Measurements from ENCODE around the gene ZC3H12D. TPM values are rescaled to one million over a fixed set of nuclear protein-coding genes. Genes with fewer than 3 reads are reported as not detected.

ZC3H12D gene
- total and polyA plus RNA-seq, 2 of the 8 experiments (the other 6 are each of a cell fraction or from before 2014, with no cell fraction given): 0.05 to 0.07 TPM

DNA sequence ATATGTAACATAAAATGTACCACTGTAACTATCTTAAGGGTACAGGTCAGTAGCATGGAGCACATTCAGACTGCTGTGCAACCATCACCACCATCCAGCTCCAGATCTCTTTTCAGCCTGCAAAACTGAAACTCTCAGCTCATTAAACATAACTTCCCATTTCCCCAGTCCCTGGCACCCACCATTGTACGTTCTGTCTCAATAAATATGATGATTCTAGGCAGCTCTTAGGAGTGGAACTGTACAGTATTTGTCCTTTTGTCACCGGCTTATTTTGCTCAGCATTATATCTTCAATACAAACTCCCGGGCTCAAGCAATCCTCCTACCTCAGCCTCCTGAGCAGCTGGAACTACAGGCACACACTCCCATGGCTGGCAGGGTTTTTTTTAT, 1.5 kb downstream of the ZC3H12D start:
- H3K4ac ChIP-seq (replicated peaks; ENCODE audit: insufficient read length, low read depth, low read length): no peak overlapping the region
- H2BK15ac ChIP-seq (ENCODE audit: low read length): no peak overlapping the region
- DNase-seq (ENCODE audit: low read depth in 1 of 2, low spot score in 2 of 2): no peak
- no peak overlapping the region for H2BK12ac ChIP-seq (ENCODE audit: low read depth, low read length)
- peaks cover 2% of the 10 kb centered on the region; the same call in 1 of the 2 replicates for H3K23me2 ChIP-seq (ENCODE audit: low read depth, low read length)
- H3K79me1 ChIP-seq (ENCODE audit: low read depth, low read length): no peaks in the 10 kb centered on the region
- no peak overlapping the region for H2AFZ ChIP-seq (ENCODE audit: low read length)
- no peak overlapping the region for H3K18ac ChIP-seq (ENCODE audit: extremely low read depth, low read length)
- H2BK5ac ChIP-seq (ENCODE audit: low read depth, low read length): no peak overlapping the region
- no peak overlapping the region for H3K4me2 ChIP-seq (ENCODE audit: insufficient read depth in 1 of 2, low read depth in 2 of 2, low read length in 2 of 2)
- ChIA-PET CTCF (ENCODE audit: partially characterized antibody) (interaction anchor here (0.6 to 1.6 kb wide), 5 partner anchors 10 to 51 kb away, joined by 3 to 8 read pairs (median 3); no protein-coding TSS in a partner anchor), POLR2A (ENCODE audit: partially characterized antibody) (interaction anchor here (0.6 to 0.7 kb wide), 2 partner anchors 34 to 199 kb away, joined by 3 read pairs; no protein-coding TSS in a partner anchor)
- H3K79me2 ChIP-seq (ENCODE audit: control insufficient read depth in 1 of 2, insufficient read depth in 2 of 2, low read length in 2 of 2): no peaks in the 10 kb centered on the region
- H2AK5ac ChIP-seq (ENCODE audit: low read depth, low read length): no peak overlapping the region
- H3K4me3 ChIP-seq (ENCODE audit: extremely low read depth in 1 of 4, insufficient read depth in 2 of 4, low read depth in 3 of 4, low read length in 4 of 4): no peak overlapping the region
- no peak overlapping the region for H3K23ac ChIP-seq (ENCODE audit: insufficient read length)
- no peak overlapping the region for H4K8ac ChIP-seq (ENCODE audit: extremely low read depth, insufficient read depth, low read length)
- peaks cover 0 to 4% (median under 1%) of the 10 kb centered on the region in 4 experiments; a peak in 2 of 7 replicates for H3K4me1 ChIP-seq (replicated peaks in 1 of 4; ENCODE audit: control insufficient read depth in 3 of 4, insufficient read depth in 4 of 4, low read length in 3 of 4)
- H4K91ac ChIP-seq (replicated peaks; ENCODE audit: insufficient read length, low read length): no peak overlapping the region
- no peaks in the 10 kb centered on the region for H3K9me3 ChIP-seq (ENCODE audit: insufficient read depth in 2 of 2, low read depth in 1 of 2, low read length in 1 of 2)
- H3K27ac ChIP-seq (ENCODE audit: low read depth, low read length): no peak overlapping the region
- no peak overlapping the region for H3K9ac ChIP-seq (replicated peaks in 1 of 4; ENCODE audit: extremely low read depth in 1 of 4, low read depth in 3 of 4, low read length in 3 of 4)
- no peak overlapping the region for H3K14ac ChIP-seq (ENCODE audit: insufficient read length)
- no peaks in the 10 kb centered on the region for H3K27me3 ChIP-seq (replicated peaks in 1 of 4; ENCODE audit: control insufficient read depth in 3 of 4, extremely low read depth in 1 of 4, insufficient read depth in 3 of 4, low read length in 3 of 4)
- H3K36me3 ChIP-seq (ENCODE audit: control insufficient read depth in 2 of 4, insufficient read depth in 4 of 4, low read length in 3 of 4): no peaks in the 10 kb centered on the region
- no peak overlapping the region for H3K56ac ChIP-seq (replicated peaks; ENCODE audit: insufficient read length, low read depth, low read length)
- 97% methylated on average over 3 of the region's 3 CpGs; no CpG with 5 or more reads in 1 of the 2 experiments for WGBS, 2 experiments (ENCODE audit: extremely low coverage in 1 of 2, insufficient coverage in 1 of 2, insufficient read length in 1 of 2, insufficient replicate concordance in 2 of 2, low coverage in 1 of 2, low lambda C conversion rate in 2 of 2, missing lambda C conversion rate in 1 of 2)
- no peak overlapping the region for H2BK20ac ChIP-seq (ENCODE audit: low read length)
- no peaks in the 10 kb centered on the region for H4K20me1 ChIP-seq (replicated peaks in 1 of 2; ENCODE audit: control insufficient read depth in 1 of 2, insufficient read depth in 2 of 2, low read length in 2 of 2)
- H4K5ac ChIP-seq (ENCODE audit: insufficient read length, low read depth, low read length): no peak overlapping the region
- no peak overlapping the region for H2BK120ac ChIP-seq (replicated peaks; ENCODE audit: low read depth, low read length)
- no peak for FAIRE-seq
- TF ChIP-seq TAF7 (optimal IDR thresholded peaks at IDR 0.05; ENCODE audit: borderline replicate concordance, low read depth, low read length) (no peak), KDM4A (IDR thresholded peaks at IDR 0.05; ENCODE audit: low read depth, low read length, severe bottlenecking) (no peak), KDM1A (IDR thresholded peaks at IDR 0.05; ENCODE audit: borderline replicate concordance, low read length) (no peak), SIX5 (IDR thresholded peaks at IDR 0.05; ENCODE audit: low read depth, low read length) (no peak), TBP (IDR thresholded peaks at IDR 0.05; ENCODE audit: low read depth, low read length) (no peak), BACH1 (IDR thresholded peaks at IDR 0.05; ENCODE audit: low read length) (no peak), FOSL1 (IDR thresholded peaks at IDR 0.05; ENCODE audit: insufficient read depth, low read depth, low read length) (no peak), NRF1 (IDR thresholded peaks at IDR 0.05; ENCODE audit: low read depth, low read length) (no peak), CBX8 (IDR thresholded peaks at IDR 0.05; ENCODE audit: borderline replicate concordance, low read depth, low read length) (no peak), PHF8 (conservative IDR thresholded peaks at IDR 0.05; ENCODE audit: low read depth, low read length) (no peak), GTF2F1 (IDR thresholded peaks at IDR 0.05; ENCODE audit: borderline replicate concordance, low read depth, low read length) (no peak), GABPA (IDR thresholded peaks at IDR 0.05; ENCODE audit: borderline replicate concordance, insufficient read depth, low read length) (no peak)
